Activated naive CD4-positive, alpha-beta T cell treated with anti-CD3 and anti-CD28 coated beads, Interleukin-2, amount 50 U/mL, for 16 hours (primary cell): ENCODE results near the gene MAN1B1.

ENCODE experiments used
- DNase-seq: peaks from one replicate; pipeline ENCODE4 v3.0.0-alpha.2; 2020

Gene MAN1B1

DNA sequence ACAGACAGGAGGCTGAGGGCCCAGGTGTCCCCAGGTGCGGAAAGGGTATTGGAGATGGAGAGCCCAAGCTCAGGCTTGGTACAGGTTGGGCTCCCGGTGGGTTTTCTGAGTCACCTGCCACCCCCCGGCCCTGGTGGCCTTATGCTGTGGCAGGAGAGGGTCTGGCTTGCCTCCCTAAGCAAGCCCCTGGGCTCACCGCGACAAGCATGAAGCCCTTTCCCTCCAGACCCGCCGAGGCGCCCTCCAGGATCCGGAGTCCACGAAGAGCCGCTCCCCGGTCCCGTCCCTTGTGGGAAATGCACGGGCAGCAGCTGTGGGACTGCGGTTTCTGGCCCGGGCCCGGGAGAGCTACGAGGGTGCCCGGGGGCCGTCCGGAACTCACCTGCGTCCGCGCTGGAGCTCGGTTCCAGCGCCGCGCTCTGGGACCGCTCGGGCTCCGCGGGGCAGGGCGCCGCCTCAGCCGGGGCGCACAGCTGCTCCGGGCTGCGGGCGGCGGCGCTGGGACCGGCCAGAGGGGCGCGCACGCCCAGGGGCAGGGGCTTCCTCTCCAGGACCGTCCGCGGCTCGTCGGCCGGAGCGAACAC is 17.2 kb upstream of the MAN1B1 start:
- no peak for DNase-seq

DNA sequence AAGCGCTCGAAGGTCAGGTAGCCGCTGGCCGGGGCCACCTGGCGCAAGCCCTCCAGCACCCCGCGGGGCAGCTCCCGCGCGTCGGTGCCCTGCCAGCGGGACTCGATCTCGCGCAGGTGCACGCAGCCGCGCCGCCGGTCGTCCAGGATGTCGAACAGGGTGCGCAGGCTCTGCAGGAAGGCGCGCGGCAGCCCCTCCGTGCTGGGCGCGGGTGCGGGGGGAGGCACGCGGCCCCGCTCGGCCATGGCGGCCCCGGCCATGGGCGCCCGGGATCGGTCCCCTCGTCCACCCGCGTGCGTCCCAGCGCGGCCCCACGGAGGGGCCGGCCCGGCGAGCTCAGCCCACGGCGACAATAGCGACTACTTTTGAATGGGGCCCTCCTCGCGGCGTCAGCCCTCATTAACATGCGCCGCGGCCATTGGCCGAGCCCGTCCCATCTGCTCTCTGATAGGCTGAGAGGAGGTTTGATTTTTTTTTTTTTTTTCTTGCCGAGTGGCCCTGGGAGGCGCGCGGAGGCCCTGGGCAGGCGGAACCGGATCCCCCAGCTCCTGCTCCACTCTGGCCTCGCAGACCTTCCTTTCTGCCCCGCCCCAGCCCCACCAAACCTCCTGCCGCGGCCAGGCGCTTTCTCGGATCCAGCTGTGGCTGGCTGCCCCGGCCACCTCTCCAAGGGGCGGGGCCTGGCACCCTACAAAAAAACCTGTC is 16.4 kb upstream of the MAN1B1 start, which contains the start of gene SAPCD2:
TSS of gene SAPCD2 (minus strand) at position 357 of the 705 bp plus-strand sequence. CDS start at position 260, 97 bp downstream.
- DNase-seq: peak; percentile 85

DNA sequence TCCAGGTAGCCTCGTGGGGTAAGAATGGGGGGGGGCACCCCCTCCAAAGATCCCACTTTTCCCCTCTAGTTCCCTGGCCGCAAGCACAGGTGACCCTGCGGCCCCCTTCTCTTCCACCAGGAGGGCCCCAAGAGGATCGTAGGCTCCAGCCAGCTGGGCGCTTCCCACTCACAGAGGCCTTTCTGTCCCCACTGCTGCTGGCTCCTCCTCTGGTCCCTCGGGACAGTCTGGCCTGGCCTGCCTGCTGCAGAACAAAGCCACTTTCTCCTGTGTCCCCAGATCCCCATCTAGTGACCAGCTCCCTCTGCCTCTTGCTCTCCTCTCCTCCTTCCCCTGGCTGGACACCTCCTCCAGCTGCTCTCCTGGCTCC is 15.9 kb upstream of the MAN1B1 start:
- no peak for DNase-seq

DNA sequence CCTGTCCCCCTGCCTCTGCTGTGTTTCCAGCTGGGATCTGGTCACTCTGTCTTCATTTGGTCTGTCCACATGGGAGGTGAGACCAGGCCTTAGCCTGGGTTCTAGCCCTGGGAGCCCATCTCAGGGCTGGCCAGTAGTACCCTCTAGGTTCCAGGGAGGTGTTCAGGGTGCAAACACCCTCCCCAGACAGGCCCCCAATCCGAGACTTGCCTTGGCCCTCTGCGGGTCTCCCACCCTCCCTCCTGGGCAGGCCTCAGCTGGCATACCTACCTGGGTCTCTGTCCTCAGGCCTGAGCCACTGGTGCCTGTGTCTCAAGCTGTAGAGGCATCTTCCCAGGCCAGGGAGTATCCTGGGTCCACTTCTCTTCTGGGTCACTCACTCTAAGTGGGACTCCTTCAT is 15.5 kb upstream of the MAN1B1 start:
- DNase-seq: no peak

DNA sequence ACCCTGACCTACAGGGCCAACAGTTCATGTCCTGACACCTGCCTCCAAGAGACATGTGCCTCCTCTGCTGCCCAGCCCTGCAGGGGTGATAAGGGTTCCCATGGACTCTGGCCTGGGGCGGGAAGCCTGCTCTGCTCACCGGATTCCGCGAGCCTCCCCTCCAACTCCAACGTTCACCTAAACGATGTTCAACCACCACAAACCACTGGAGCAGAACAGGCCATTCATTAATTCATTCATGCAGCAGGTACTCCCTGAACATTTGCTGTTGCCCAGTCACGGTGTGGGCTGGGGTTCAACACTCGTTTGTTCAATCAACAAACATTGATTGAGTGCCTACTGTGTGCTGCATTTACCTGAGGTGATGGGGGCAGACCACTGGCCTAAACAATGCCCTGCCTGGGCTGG is 12.8 kb upstream of the MAN1B1 start:
- no peak for DNase-seq

DNA sequence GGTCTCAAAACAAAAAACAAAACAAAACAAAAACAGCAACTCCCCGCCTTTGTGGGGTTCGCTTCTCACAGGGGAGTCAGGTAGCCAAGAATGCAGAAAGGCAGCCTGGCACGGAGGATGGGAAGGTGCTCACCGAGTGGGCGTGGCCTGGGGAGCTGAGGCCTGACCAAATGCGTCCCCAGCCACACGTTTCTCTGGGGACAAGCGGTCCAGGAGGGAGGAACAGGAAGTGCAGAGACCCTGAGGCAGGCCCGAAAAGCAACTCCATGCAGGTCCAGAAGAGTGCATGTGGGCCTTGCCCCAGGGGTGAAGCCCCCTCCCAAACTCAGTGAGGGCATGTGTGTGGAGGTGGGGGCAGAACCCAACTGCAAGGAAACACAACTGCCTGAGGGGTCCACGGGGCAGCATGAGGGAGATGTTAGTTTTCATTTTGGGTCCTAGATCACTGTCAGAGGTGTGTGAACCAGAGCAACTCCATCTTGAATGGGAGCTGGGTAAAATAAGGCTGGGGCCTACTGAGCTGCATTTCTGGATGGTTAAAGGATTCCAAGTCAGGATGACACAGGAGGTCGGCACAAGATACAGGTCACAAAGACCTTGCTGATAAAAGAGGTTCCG is 12.0 kb upstream of the MAN1B1 start:
- no peak for DNase-seq

DNA sequence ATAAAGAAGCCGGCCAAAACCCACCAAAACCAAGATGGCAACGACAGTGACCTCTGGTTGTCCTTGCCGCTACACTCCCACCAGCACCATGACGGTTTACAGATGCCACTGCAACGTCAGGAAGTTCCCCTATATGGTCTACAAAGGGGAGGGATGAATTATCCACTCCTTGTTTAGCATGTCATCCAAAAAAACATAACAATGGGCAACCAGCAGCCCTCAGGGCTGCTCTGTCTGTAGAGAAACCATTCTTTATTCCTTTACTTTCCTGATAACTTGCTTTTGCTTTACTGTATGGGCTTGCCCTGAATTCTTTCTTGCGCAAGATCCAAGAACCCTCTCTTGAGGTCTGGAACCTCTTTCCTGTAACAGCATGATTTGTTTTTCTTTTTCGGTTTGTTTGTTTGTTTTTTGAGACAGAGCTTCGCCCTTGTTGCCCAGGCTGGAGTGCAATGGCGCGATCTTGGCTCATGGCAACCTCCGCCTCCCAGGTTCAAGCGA is 11.5 kb upstream of the MAN1B1 start:
- DNase-seq: no peak

DNA sequence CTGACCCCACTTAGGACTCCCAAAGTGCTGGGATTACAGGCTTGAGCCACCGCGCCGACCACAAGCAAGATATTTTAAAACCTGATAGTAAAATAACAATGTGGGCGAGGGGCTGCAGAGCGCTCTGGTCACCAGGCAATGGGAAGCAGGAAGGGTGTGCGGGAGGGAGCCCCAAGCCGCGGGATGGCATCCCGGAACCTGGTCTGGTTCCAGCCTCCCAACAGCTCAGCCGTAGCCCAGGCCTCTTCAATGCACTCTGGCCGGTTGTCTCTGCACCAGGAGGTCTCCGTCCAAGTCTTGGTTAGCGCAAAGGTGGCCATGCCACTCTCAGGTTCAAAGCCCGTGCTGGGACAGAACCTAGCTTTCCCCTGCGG is 10.2 kb upstream of the MAN1B1 start:
- no peak for DNase-seq

DNA sequence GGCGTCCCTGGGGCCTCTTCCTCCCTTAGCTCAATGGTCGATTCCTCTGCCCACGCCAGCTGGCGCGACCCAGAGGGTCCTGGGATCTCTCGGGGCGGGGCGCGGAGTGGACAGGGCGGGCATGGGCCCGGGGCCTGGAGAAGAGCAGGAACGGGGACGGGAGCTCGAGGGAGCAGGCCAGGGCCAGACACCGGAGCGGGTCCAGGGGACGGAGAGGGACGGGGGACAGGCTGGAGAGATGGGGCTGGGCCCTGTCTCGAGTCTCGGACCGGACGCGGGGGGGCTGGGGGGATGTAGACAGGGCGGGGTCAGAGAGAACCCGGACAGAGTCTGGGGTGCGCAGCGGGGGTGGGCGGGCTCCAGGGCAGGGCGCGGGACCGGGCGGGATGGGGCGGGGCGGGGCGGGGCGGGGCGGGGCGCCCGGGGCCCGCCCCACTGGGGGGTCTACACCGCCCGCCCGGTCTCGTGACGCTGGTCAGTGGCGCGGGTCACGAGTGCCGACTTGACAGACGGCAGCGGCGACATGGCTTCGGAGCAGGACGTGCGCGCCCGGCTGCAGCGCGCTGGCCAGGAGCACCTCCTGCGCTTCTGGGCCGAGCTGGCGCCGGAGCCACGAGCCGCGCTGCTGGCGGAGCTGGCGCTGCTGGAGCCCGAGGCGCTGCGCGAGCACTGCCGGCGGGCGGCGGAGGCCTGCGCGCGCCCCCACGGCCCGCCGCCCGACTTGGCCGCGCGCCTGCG is 9.6 kb upstream of the MAN1B1 start, which contains the start of gene UAP1L1:
TSS of gene UAP1L1 (plus strand) at position 508 of the 738 bp plus-strand sequence. CDS start at position 524, 16 bp downstream.
- DNase-seq: peak; percentile 45

DNA sequence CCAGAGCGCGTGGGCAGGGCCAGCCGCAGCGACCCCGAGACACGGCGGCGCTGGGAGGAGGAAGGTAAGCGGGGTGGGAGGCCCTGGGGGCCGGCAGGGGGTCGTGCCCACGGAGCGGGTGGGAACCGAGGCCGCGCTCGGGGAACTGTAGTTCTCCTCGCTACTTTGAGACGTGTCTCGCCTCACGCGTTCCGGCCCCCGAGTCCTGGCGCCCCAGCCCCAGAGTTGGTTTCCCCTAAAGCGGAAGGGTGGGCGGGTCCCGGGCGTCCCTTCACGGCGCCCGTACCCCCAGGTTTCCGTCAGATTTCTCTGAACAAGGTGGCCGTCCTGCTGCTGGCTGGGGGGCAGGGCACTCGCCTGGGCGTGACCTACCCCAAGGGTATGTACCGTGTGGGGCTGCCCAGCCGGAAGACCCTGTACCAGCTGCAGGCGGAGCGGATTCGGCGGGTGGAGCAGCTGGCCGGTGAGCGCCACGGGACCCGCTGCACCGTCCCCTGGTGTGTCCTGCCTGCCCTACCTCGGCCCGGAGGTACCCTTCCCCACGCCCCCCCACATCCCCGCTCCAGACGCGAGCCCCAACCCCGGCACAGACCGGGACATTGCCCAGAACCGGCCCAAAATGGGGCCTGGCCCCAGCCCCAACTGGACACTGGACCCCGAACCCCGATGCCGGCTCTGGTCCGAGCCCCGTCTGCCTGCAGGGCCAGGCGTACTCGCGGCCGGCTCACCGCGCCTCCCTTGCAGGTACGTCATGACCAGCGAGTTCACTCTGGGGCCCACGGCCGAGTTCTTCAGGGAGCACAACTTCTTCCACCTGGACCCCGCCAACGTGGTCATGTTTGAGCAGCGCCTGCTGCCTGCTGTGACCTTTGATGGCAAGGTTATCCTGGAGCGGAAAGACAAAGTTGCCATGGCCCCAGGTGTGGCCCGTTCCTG is 8.8 kb upstream of the MAN1B1 start:
- peak; percentile 30 for DNase-seq

DNA sequence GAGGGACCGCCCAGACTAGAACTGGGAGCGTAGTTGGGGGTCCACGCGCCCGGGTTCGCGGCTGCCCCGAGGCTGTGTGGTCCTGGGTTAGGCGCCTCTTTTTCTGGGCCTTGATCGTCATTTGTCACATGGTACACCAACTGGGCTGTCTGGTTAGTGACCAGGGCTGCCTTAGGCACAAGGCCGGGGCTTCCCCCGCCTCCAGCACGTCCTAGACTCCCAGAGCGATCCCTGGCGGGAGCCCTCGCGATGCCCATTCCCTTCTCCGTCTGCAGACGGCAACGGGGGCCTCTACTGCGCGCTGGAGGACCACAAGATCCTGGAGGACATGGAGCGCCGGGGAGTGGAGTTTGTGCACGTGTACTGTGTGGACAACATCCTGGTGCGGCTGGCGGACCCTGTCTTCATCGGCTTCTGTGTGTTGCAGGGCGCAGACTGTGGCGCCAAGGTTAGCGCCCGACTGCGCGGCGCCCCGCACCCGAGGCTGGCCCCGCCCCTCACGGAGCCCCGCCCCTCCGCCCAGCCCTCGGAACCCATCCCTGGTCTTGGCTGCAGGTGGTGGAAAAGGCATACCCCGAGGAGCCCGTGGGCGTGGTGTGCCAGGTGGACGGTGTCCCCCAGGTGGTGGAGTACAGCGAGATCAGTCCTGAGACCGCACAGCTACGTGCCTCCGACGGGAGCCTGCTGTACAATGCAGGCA is 7.9 kb upstream of the MAN1B1 start:
- no peak for DNase-seq

DNA sequence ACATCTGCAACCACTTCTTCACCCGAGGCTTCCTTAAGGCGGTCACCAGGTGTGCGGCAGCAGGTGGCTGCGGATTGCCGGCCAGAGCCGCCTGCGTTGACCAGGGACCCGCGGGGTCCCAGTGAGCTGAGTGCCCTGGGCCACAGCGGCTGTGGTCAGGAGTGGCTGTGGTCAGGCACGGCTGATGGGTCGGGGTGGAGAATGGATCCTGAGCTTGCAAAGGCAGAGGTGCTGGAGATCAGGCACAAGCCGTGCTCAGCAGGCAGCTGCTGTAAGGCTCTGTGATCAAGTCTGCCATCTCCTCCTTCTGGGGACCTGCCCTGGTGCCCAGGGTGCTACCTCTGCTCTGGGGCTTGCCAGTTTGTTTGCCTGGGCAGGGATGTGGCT is 7.4 kb upstream of the MAN1B1 start:
- no peak for DNase-seq

DNA sequence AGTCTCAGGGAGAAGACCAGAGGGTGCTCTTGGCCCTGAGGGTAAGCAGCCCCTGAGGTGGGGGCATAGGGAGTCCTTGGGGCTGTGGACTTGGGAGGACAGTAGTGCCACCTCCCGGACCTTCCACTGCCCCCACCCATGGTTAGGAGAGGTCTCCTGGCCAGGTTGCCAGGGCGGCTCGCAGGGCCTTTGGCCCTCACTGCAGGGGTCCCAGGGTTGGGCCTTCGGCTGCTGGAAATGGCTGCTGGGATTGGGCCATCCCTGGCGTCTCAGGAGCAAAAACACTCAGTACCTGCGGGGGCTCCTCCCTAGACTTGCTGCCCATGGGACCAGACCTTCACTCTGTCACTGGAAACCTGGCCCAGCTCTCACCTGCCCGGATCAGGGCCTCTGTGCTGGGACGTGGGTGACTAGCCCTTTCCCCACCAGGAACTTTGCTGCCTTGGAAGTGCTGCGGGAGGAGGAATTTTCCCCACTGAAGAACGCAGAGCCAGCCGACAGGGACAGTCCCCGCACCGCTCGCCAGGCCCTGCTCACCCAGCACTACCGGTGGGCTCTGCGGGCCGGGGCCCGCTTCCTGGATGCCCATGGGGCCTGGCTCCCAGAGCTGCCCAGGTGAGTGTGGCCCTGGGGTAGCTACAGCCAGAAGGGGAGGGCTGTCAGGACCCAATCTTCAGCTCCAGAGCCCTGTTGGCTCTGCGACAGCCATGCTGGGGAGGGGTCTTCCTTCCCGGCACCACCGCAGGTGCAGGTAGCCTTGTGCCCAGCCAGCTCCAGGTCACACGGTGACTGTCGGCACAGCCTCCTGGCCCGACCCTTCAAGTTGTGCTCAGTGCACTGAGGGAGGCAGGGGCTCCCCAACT is 6.3 kb upstream of the MAN1B1 start:
- no peak for DNase-seq

DNA sequence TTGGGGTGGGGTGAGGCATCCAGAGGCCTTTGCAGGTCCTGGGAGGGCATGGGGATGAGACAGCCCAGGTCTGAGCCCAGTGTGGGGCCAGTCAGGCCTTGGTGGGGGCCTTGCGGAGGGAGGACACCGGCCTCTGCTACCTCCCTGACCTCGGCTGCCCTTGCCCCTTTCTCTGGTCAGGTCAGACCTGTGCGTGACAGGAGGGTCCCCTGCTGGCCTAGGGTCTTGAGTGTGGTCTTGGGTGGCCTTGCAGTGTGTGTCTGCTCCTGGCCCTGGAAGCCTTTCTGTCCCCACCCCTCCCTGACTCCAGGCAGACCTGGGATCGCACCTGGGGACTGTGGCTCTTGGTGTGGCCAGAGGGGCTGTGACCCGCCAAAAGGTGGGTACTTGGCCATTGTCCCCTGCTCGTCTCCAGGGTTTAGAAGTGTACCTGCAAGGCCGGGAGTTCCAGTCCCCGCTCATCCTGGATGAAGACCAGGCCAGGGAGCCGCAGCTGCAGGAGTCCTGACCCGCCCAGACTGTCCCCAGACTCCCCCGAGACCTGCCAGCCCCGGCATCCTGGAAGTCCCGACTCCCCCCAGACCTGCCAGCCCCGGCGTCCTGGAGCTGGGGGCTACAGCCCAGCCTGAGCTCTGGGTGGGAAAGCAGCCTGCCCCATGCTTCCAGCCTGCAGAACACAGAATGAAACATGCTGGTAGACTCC is 4.4 kb upstream of the MAN1B1 start:
- no peak for DNase-seq

DNA sequence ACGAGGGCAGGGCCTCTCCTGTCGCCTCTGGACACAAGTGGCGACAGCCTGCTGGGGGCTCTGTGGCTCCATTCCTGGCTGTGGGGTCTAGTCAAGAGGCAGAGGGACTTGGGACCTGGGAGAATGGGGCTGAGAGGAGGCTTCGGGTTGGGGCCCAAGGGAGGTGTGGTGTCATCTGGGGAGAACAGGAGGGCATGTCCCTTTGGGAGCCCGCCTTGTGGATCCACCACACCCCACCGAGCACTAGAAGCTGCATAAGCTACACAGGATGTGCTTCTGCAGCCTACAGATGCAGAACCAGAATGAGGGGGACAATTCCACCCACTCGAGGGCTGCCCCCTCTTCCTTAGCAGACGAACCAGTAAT is 3.9 kb upstream of the MAN1B1 start:
- DNase-seq: no peak

DNA sequence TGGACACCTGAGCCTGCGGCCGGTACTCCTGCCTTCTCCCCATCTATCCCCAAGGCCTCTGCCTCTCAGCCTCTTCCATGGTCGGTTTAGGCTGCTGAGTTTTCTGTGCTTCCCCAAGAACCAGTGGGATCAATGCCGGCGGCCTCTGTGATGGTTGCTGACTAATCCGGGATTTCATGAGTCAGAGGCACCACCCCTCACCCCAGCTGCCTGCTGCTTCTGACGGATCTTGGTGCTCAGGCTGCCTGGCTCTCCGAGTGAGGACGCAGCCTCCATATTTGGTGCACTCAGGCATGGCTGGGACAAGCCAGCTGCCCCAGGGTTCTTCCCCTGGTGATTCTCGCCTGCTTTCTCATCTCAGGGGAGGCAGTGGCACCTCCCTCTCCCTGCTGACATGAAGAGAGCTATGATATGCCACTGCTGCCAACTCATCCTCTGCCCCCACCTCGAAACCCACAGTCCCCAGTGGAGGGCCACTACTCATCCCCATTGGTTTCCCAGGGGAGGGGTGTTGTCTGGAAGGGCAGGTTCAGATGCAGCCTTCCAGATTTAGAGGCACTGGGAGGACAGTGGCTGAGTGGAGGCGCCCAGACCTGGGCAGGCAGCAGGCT is 3.3 kb upstream of the MAN1B1 start:
- no peak for DNase-seq

DNA sequence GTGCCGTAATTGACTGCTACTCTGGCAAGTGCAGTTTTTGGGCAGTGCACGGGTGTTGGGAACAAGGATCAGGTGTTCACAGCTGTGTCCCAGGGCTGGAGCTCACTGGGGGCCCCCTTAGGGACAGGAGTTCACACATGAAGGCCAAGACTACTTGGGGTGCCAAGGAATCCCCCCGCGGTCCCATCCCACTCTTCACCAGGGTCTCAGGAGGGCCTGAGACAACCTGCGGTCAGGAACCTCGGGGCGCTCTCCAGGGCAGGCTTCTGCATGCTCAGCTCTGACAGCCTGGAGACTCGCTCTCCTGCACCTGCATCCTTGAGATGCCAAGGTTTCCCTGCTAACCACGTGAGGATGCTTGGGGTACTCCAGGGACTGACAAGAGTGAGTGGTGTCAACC is 2.3 kb upstream of the MAN1B1 start:
- no peak for DNase-seq

DNA sequence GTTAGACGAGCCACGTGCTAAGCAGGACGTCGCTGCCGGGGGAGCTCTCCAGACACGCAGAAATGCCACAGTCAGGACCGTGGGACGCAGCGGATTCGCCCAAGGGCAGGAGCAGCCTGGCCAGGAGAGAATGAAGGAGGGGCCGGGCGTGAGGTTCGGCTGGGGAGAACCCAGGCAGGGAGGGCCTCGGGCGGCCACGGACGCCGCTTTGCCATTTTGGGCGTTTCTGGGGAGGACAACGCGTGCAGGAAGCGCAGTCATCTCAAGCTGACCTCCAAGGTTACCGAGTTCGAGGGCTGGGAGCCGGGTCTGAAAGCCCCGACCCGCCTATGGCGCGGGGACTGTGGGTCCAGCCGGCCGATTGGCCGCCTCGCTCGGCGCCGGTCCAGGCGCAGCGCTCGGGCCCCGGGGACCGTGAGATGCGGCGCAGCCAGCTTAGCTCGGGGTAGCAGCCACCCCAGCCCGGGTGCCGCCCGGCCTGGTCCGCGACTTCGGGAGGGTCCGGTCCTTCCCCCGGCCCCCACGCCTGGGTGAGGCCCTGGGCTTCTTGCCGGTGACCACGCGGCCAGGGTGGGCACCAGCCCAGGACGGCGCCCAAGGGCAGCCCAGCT is 760 bp upstream of the MAN1B1 start:
- peak; percentile 38 for DNase-seq

DNA sequence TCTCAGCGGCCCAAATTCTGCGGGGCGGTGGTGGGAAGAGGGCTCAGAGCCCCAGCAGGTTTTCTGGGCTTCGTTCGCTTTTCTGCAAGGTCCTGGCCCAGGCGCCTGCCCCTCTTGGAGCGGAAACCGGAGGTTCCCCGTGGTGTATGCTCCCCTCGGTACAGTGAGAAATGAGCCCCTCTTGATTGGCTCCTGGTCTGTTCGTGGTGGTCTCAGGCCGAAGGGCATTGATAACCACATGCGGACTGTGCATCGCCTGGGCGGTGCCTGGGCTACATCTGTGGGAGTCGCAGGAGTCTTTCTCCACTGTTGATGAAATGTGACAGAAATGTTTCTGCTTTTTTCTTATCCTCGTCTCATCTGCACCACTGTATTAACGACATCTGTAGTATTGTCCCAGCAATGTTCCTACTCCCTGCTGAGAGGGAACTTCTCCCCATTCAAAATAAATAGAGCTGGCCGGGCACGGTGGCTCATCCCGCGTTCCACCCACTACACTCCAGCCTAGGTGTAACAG is 682 bp downstream of the MAN1B1 start:
- DNase-seq: no peak
